HEK293T (cell line): Measurements from ENCODE around the gene AIF1L.
"Not testable (repeated sequence)": the region's sequence is repeated elsewhere in the genome, so short reads cannot be mapped to it uniquely, and the experiment has no call there.

Experiments
- CTCF ChIA-PET: fragments of 350-600 bp; formaldehyde crosslinking; extraction: SDS; loops from one replicate; lab custom pipeline; 2021; ENCODE audit warnings: antibody characterized with exemption, inconsistent platforms; lab: Yijun Ruan, JAX
- POLR2A ChIA-PET: fragments of 350-600 bp; formaldehyde crosslinking; extraction: SDS; loops from one replicate; lab custom pipeline; 2020; ENCODE audit warnings: antibody characterized with exemption, inconsistent platforms; lab: Yijun Ruan, JAX
- DNase-seq: peaks from one replicate; pipeline ENCODE4 v3.0.0; 2012; ENCODE audit warnings: mixed read lengths; ENCODE audit errors: extremely low spot score
- ARNT ChIP-seq: fragments of 450-650 bp; IDR thresholded peaks from 2 replicates; pipeline ENCODE4 v1.6.1; 2017; ENCODE audit warnings: mild to moderate bottlenecking
- BHLHE40 ChIP-seq: fragments of 450-650 bp; IDR thresholded peaks from 2 replicates; pipeline ENCODE4 v1.6.1; 2016; ENCODE audit warnings: mild to moderate bottlenecking, moderate library complexity, borderline replicate concordance
- CTBP1 ChIP-seq: fragments of 450-650 bp; IDR thresholded peaks from 2 replicates; pipeline ENCODE4 v1.6.1; 2016; ENCODE audit warnings: borderline replicate concordance
- ELF4 ChIP-seq: fragments of 450-650 bp; IDR thresholded peaks from 2 replicates; pipeline ENCODE4 v1.6.1; 2017; ENCODE audit warnings: antibody characterized with exemption
- FOXA1 ChIP-seq: fragments of 450-650 bp; IDR thresholded peaks from 2 replicates; pipeline ENCODE4 v1.6.1; 2016; ENCODE audit warnings: mild to moderate bottlenecking
- FOXK2 ChIP-seq: fragments of 450-650 bp; IDR thresholded peaks from 2 replicates; pipeline ENCODE4 v1.6.1; 2016; ENCODE audit warnings: mild to moderate bottlenecking
- FOXM1 ChIP-seq: fragments of 450-650 bp; IDR thresholded peaks from 2 replicates; pipeline ENCODE4 v1.6.1; 2017; ENCODE audit warnings: mild to moderate bottlenecking, borderline replicate concordance
- HDGF ChIP-seq: fragments of 450-650 bp; IDR thresholded peaks from 2 replicates; pipeline ENCODE4 v1.6.1; 2017; ENCODE audit warnings: antibody characterized with exemption, borderline replicate concordance
- L3MBTL2 ChIP-seq: fragments of 450-650 bp; conservative IDR thresholded peaks from 2 replicates; pipeline ENCODE4 v1.6.1; 2016; ENCODE audit warnings: mild to moderate bottlenecking
- LEF1 ChIP-seq: fragments of 450-650 bp; IDR thresholded peaks from 2 replicates; pipeline ENCODE4 v1.6.1; 2017; ENCODE audit warnings: mild to moderate bottlenecking, borderline replicate concordance
- NFRKB ChIP-seq: fragments of 450-650 bp; IDR thresholded peaks from 2 replicates; pipeline ENCODE4 v1.6.1; 2016; ENCODE audit warnings: mild to moderate bottlenecking, moderate library complexity
- PKNOX1 ChIP-seq: fragments of 450-650 bp; IDR thresholded peaks from 2 replicates; pipeline ENCODE4 v1.6.1; 2016
- SP1 ChIP-seq: fragments of 450-650 bp; IDR thresholded peaks from 2 replicates; pipeline ENCODE4 v1.6.1; 2017
- SUZ12 ChIP-seq: fragments of 450-650 bp; IDR thresholded peaks from 2 replicates; pipeline ENCODE4 v1.6.1; 2016; ENCODE audit warnings: mild to moderate bottlenecking
- TARDBP ChIP-seq: fragments of 450-650 bp; IDR thresholded peaks from 2 replicates; pipeline ENCODE4 v1.6.1; 2016
- ZNF384 ChIP-seq: fragments of 450-650 bp; IDR thresholded peaks from 2 replicates; pipeline ENCODE4 v1.6.1; 2016

AIF1L gene

DNA sequence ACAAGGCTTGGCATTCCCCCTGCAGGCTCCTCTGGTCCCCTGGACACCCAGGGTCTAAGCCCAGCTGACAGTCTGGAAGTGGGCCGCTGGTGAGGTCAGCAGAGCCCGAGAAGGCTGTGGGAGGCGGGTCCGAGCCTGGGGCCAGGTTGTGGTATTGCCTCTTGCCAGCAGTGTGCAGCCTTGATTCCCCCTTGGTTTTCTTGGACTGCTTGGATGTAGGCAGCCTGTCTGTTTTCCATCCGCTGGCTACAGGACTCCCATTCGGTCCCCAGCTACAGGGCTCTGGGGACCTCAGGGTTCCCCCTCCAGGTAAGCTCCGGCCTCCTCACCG lies 1.6 kb downstream of the AIF1L start:
- TF ChIP-seq L3MBTL2: no peak
- TF ChIP-seq ZNF384: no peak
- TF ChIP-seq PKNOX1: no peak
- TF ChIP-seq HDGF: no peak
- no peak for TF ChIP-seq SUZ12
- TF ChIP-seq ARNT: no peak
- no peak for TF ChIP-seq FOXA1
- TF ChIP-seq CTBP1: no peak
- no peak for TF ChIP-seq FOXK2
- TF ChIP-seq TARDBP: no peak
- no peak for TF ChIP-seq FOXM1
- TF ChIP-seq NFRKB: no peak
- TF ChIP-seq LEF1: no peak
- no peak for TF ChIP-seq BHLHE40
- TF ChIP-seq ELF4: no peak
- no peak for TF ChIP-seq SP1
- ChIA-PET POLR2A (interaction anchor here (3.3 kb wide), 1 partner anchor 28 kb away, joined by 29 read pairs; the partner anchor contains the start of gene NUP214), CTCF (no interaction called here)
- DNase-seq: no peak

DNA sequence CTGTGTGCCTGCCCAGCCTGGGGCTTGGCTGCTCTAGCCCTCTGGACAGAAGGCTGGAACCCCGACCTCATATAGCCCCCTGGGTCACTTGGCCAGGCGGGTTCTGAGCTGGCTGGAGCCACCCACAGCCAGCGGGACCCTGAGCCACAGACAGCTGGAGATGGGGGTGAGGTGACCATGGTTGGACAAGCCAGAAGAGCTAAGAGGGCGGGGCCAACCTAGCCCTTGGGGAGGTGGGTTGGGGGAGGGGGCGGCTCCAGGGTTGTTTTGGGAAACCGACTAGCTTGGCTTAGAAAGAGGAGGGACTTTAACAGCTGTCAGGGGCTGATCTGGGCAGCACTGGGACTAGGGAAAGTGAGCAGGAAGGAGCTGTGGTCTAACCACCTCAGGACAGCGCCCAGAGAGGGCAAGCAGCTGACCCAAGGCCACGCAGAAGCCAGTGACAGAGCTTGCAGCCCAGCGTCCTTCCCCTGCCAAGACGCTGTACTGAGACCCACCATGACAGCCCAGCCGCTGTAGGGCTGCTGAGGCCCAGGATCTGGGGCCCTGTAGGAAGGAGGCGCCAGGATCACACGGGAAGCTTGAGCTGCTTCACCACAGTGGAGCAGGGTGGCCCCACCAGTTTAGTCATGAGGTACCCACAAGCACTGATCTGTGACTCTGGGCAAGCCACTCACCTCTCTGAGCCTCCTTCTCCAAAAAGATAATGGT lies 2.2 kb downstream of the AIF1L start:
- ChIA-PET POLR2A (interaction anchor here (3.3 kb wide), 1 partner anchor 27 kb away, joined by 29 read pairs; the partner anchor contains the start of gene NUP214), CTCF (no interaction called here)
- no peak for DNase-seq
- no peak for TF ChIP-seq FOXM1
- TF ChIP-seq BHLHE40: no peak
- no peak for TF ChIP-seq FOXK2
- no peak for TF ChIP-seq CTBP1
- TF ChIP-seq SP1: no peak
- TF ChIP-seq L3MBTL2: no peak
- no peak for TF ChIP-seq LEF1
- no peak for TF ChIP-seq PKNOX1
- no peak for TF ChIP-seq FOXA1
- no peak for TF ChIP-seq HDGF
- TF ChIP-seq TARDBP: no peak
- TF ChIP-seq ELF4: no peak
- TF ChIP-seq SUZ12: no peak
- no peak for TF ChIP-seq ZNF384
- no peak for TF ChIP-seq NFRKB
- no peak for TF ChIP-seq ARNT

- TF ChIP-seq PKNOX1: no peak
- TF ChIP-seq SP1: no peak
- TF ChIP-seq LEF1: no peak
- TF ChIP-seq ARNT: no peak
- TF ChIP-seq BHLHE40: no peak
- no peak for TF ChIP-seq FOXM1
- no peak for TF ChIP-seq L3MBTL2
- no peak for TF ChIP-seq CTBP1
- no peak for TF ChIP-seq FOXK2
- no peak for TF ChIP-seq ELF4
- TF ChIP-seq FOXA1: no peak
- DNase-seq: no peak
- POLR2A ChIA-PET: interaction anchor here (3.3 kb wide), 1 partner anchor 26 kb away, joined by 29 read pairs; the partner anchor contains the start of gene NUP214
- CTCF ChIA-PET: no interaction called here
These were observed 2.8 kb downstream of the AIF1L start for GRCh38 chr9:131099102-131099606.

- POLR2A ChIA-PET: interaction anchor here (3.3 kb wide), 1 partner anchor 26 kb away, joined by 29 read pairs; the partner anchor contains the start of gene NUP214
- DNase-seq: not testable (repeated sequence)
- CTCF ChIA-PET: interaction anchor here (0.7 kb wide), 1 partner anchor 537 kb away, joined by 3 read pairs; no protein-coding TSS in a partner anchor
These were observed 3.5 kb downstream of the AIF1L start for GRCh38 chr9:131099845-131100244.

DNA sequence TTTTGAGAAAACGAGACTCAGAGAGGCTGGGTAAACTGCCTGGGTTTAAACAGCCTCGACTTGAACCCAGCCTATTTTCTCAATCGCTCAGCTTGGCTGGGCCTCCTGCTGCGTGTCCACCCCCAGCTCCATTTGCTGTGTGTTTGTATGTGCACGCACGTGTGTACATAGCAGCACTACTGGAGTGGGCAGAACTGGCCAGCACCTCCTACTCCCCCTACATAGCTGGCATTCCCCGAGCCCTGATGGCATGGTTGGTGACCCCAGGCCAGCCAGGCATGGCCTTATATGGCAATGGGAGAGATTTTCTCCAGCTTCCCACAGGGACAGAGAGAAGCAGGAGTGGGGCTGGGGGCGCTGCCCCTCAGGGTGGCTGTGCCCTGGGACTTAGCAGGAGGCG lies 4.1 kb downstream of the AIF1L start:
- ChIA-PET POLR2A (no interaction called here), CTCF (interaction anchor here (0.7 kb wide), 1 partner anchor 537 kb away, joined by 3 read pairs; no protein-coding TSS in a partner anchor)
- TF ChIP-seq FOXA1 (no peak), ELF4 (no peak), NFRKB (no peak)
- no peak for DNase-seq

DNA sequence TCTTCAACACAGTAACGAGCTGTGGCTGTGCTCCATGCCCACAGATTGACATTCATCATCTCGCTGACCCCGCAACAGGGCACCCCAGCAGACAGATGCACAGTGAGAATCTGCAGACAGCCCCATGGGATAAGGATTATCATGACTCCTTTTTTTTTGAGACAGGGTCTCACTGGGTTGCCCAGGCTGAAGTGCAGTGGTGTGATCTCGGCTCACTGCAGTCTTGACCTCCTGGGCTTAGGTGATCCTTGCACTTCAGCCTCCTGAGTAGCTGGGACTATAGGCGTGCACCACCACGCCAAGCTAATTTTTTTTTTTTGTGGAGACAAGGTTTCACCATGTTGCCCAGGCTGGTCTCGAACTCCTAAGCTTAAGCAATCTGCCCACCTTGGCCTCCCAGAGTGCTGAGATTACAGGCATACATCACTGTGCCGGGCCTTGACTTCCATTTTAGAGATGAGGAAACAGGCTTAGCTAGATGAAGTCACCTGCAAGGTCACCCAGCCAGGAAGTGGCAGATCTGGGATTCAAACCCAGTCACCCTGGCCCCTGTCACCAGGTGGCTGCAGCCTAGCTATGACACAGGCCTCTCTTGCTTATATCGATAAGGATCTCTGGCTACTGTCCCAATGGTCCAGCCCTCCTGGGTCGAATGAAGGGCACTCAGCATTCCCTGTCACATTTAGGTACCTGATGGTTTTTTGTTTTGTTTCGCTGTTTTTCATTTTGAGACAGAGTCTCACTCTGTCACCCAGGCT lies 5.1 kb downstream of the AIF1L start:
- TF ChIP-seq NFRKB: no peak
- TF ChIP-seq ZNF384: no peak
- TF ChIP-seq FOXA1: no peak
- TF ChIP-seq ARNT: no peak
- TF ChIP-seq BHLHE40: no peak
- TF ChIP-seq ELF4: no peak
- no peak for TF ChIP-seq SUZ12
- TF ChIP-seq PKNOX1: no peak
- no peak for TF ChIP-seq TARDBP
- TF ChIP-seq LEF1: no peak
- no peak for TF ChIP-seq HDGF
- no peak for TF ChIP-seq CTBP1
- no peak for TF ChIP-seq L3MBTL2
- no peak for TF ChIP-seq SP1
- no peak for TF ChIP-seq FOXM1
- CTCF ChIA-PET: interaction anchor here (0.5 kb wide), 1 partner anchor 411 kb away, joined by 3 read pairs; no protein-coding TSS in a partner anchor
- no peak for DNase-seq
- POLR2A ChIA-PET: no interaction called here
